HG02840 (cell line): Measurements from ENCODE around the gene MYOM3.

Experiments
- ATAC-seq: cut with Tn5 transposase; IDR thresholded peaks from one replicate; pipeline ENCODE4 v1.9.1; 2021; ENCODE audit warnings: mild to moderate bottlenecking, moderate library complexity, moderate number of reproducible peaks; ENCODE audit not compliant: unreplicated experiment, low FRiP score

The MYOM3 gene

DNA sequence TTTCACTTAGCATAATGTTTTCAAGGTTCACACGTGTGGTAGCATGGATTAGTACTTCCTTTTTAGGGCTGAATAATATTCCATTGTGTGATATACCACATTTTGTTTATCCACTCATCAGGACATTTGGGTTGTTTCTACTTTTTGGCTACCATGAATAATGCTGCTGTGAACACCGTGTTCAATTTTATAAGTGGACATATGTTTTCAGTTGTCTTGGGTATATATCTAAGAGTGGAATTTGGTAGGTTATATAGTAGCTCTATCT, 27.2 kb upstream of the MYOM3 start:
- ATAC-seq = no peak

- ATAC-seq = no peak
These were observed 26.7 kb upstream of the MYOM3 start for GRCh38 chr1:24138476-24139221.

DNA sequence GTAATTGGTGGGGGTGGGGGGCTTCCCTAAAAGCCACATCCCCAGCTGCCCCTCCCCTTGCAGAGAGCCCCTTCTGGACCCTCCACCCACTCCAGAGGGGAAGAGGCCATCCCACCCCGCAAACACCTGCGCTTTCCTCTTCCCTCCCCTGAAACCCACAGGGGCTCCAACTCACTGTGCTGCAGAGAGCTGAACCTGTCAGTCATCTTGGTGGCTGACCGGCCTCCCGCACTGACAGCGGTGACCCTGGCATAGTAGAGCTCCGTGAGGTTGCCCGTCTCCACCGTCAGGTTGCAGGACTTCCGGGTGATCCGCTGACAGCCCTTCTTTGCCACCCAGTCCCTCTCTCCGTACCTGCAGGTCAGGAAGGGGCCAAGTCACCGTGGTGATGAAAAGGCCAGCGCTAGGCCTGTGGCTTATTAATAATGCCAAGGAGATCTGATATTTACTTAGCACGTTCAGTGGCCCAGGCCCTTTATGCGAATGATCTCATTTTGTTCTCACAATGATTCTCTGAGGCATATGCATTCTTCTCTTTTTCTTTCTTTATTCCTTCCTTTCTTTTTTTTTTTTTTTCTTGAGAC, 25.1 kb upstream of the MYOM3 start:
- no peak for ATAC-seq

DNA sequence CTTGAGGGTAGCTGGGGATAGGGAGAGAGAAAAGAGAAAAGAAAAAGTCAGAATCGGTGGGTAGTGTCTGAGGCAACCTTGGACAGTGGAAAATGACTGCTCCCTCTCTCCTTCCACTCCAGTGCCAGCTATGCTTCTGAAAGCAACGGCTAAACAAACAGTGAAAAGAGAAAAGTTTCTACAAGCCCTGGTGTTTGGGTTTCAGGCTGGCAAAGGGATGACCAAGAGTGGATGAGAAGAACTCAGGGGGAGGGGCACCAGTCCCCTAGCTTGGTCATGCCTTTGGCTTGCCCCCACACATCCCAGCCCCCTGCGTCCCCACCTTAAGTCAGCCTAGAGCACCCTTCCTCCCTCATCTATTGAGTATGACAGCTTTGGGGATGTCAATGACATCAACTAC, 22.4 kb upstream of the MYOM3 start:
- ATAC-seq = no peak

GRCh38 chr1:24133819-24134218, 21.9 kb upstream of the MYOM3 start:
- no peak for ATAC-seq

DNA sequence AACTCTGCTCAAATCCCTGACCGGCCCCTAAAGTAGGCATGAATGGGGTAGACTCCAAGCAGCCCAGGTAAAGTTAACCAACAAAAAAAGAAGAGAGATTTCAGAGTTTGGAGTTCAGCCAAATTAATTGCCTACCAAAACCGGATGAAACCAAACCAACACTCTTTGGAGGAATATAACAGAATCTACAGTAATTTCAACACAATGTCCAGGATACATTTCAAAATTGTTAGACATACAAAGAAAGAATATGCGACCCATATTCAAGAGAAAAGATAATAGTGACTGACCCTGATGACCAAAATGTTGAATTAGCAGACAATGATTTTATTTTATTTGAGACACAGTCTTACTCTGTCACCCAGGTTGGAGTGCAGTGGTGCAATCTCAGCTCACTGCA, 18.4 kb upstream of the MYOM3 start:
- ATAC-seq = no peak

DNA sequence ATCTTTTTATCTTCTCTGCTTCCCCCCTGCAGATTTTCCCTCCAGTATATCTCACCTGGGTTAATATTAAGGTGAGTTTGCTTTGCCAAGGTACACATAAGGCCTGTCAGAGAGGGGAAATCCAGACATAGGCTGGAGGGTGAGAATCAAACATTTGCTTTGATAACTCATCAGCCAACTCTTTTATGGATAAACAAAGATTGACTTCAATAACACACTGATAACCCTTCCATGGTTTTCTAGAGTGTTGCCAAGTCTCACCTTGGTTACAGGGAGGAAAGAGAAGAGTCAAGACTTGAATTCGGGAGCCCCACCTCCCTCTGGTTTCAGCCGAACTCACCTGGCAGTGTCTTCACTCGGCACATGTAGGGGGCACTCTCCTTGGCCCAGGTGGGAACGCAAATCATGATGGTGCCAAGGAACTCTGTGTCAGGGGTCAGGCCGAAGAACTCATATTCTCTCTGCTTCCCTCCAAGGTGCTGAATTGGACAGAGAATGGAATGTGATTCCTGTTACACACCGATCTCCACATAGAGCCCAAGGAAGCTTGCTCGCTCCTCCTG, 15.9 kb upstream of the MYOM3 start:
- ATAC-seq = no peak

- ATAC-seq = no peak
These were observed 15.3 kb upstream of the MYOM3 start for GRCh38 chr1:24127134-24127800.

- ATAC-seq = no peak
These were observed 14.7 kb upstream of the MYOM3 start for GRCh38 chr1:24126672-24127023.

GRCh38 chr1:24126018-24126671, 14.2 kb upstream of the MYOM3 start:
- no peak for ATAC-seq

DNA sequence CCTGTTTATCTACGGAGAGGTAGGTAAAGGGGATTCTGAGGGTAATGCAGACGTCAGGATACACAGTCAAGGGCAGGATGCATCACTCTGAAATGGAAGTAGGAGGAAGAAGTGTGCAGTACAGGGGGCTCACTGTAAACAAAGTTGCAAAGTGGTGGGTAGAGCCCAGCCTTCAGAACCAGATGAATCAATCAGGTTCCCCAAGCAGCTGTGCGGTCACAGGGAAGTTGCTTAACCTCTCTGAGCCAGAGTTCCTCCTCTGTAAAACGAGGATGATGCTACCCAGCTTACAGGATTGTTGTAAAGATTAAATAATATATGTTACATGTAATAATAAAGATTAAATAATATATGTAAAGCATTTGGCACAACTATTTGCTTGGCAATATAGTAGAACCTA, 13.5 kb upstream of the MYOM3 start:
- ATAC-seq = no peak

DNA sequence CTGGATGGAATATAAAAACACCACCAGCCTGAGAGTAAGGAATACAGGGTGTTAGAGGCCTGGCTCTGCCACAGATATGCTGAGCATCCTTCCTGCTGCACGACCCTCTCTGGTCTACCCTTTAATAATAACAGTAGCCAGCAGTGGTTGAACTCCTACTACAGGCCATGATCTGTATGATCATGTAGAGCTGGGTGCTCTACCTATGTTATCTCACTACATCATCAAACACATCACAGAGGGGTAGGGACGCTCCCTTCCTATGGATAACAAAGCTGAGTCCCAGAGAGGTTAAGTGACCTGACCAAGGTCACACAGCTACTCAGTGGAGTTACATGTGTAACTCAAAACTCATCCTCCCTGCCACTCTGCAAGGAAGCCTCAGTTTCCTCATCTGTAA, 13.0 kb upstream of the MYOM3 start:
- ATAC-seq = no peak

DNA sequence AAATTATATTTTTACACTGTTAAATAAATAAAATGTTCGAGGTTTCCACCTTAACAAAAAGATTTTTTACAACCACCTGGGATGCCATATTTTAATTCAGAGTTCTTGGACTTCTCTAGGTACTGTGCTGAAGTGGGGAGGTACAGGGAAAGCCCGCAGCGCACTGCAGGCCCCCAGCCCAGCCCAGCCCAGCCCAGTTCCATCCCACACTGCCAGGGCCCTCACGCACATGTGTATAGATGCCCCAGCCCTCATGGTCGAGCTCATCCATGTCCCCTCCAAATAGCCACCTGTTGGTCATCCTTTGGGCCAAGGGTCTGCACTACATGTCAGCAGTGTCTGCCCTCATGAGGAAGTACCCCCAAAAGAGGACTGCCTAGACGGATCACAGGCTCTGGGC, 11.7 kb upstream of the MYOM3 start:
- ATAC-seq = no peak

DNA sequence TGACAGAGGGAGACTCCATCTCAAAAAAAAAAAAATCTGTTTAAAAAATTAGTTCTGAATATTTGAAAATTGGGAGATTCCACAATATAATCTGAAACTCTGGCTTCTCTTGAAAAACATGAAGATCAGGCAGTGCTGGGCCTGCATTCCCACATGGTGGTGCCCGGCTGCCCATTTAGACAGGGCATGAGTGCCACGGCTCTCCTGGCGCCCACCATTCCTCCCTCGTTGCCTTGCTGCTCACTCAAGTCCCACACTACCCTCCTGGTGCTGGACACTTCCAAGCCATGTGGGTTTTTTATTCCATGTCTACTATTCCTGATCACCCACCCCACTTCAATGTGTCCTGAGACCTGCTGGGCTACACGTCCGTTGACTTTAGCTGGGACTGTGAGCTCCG, 10.8 kb upstream of the MYOM3 start:
- ATAC-seq = no peak

DNA sequence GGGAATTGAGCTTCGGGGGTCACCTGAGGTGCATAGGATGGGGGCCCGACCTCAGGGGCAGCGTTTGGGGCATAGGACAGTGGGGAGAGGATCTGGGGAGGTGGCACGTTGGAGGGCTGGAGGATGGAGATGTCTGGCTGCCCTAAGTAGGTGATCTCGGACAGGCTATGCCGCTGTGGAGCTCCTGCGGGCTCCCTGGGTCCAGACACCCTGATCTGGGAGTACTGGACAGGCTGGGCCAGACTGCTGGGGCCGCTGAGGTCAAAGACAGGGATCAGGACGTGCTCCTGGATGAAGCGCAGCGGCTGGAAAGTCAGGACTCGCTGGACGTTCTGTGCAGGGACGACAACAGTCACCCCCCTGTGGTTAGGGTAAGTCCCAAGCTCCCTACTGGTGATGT, 9.5 kb upstream of the MYOM3 start:
- ATAC-seq = no peak

DNA sequence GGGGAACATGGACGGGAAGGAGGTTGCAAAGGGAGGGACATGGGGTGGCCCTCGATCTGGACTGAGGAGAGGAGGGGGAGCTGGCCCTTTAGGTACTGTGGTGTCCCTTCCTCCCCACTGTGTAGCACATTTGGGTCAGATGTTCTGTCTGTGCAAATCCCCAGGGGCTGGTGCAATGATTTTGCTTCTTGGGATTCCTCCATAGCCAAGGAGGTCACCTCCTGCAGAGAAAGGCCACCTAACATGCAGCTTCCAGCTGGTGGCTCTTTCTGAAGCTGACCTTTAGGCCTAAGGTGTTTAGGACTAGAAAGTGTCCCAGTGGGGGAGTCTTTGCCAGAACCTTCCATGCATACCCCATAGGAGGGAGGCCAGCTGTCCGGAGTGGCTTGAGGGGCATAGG, 9.0 kb upstream of the MYOM3 start:
- no peak for ATAC-seq

GRCh38 chr1:24119859-24120756, 8.2 kb upstream of the MYOM3 start:
- ATAC-seq = no peak

GRCh38 chr1:24119489-24119858, 7.5 kb upstream of the MYOM3 start:
- ATAC-seq = no peak

- no peak for ATAC-seq
These were observed 6.7 kb upstream of the MYOM3 start for GRCh38 chr1:24118410-24119242.
